Skeletal muscle satellite cell (primary cell): Measurements from ENCODE around the gene LRRC55.

Experiments used
- H3K27me3 ChIP-seq: 2 replicates; pipeline ENCODE4 v1.7.0; 2013; ENCODE audit warnings: low read length; ENCODE audit not compliant: control insufficient read depth, insufficient read depth
- H3K36me3 ChIP-seq: 2 replicates; pipeline ENCODE4 v1.7.0; 2013; ENCODE audit warnings: mild to moderate bottlenecking, control low read depth, low read length; ENCODE audit not compliant: insufficient read depth
- H3K4me1 ChIP-seq: 2 replicates; pipeline ENCODE4 v1.7.0; 2013; ENCODE audit warnings: low read length; ENCODE audit not compliant: control insufficient read depth, insufficient read depth
- H3K4me2 ChIP-seq: 2 replicates; pipeline ENCODE4 v1.7.0; 2013; ENCODE audit warnings: mild to moderate bottlenecking, low read length
- H3K4me3 ChIP-seq: 2 replicates; pipeline ENCODE4 v1.7.0; 2013; ENCODE audit warnings: low read length
- H3K9ac ChIP-seq: 2 replicates; pipeline ENCODE4 v1.7.0; 2013; ENCODE audit warnings: mild to moderate bottlenecking, low read depth, low read length, moderate library complexity
- H3K9me3 ChIP-seq: replicated peaks from 2 replicates; pipeline ENCODE4 v1.7.0; 2013; ENCODE audit warnings: mild to moderate bottlenecking, control low read depth, low read length

The LRRC55 gene

GRCh38 chr11:57240007-57240406 lies 58.3 kb downstream of the LRRC55 start:
- Histone ChIP-seq H3K9me3 (no peaks in the 10 kb centered on the region), H3K4me1 (no peaks in the 10 kb centered on the region), H3K27me3 (peaks cover 43% of the 10 kb centered on the region), H3K9ac (no peak overlapping the region), H3K4me3 (no peak overlapping the region), H3K4me2 (no peak overlapping the region), H3K36me3 (no peaks in the 10 kb centered on the region)

DNA sequence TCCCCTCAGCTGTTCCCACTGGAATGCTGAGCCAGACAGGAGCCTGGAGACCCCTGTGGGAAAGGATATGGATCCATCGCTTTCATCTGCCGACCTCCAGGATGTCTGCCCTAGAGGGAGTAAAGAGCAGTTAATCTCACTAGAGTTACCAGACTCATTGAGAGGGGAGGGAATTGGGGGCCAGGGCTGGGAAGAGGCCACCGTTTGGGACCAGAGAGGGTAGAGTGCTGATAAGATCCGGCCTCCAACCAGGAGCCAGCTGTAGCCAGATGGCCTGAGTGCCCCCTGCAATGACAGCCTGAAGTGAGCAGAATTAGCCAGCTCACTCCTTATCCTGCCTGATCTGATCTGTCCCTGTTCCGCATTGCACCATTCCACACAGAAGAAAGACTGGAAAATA lies 59.0 kb downstream of the LRRC55 start:
- no peak overlapping the region for H3K4me2 ChIP-seq
- H3K9me3 ChIP-seq, result no peaks in the 10 kb centered on the region
- H3K27me3 ChIP-seq, result peaks cover 38% of the 10 kb centered on the region
- H3K4me3 ChIP-seq, result no peak overlapping the region
- no peak overlapping the region for H3K9ac ChIP-seq
- H3K4me1 ChIP-seq, result no peaks in the 10 kb centered on the region
- H3K36me3 ChIP-seq, result no peaks in the 10 kb centered on the region
